HEK293T (cell line): ENCODE measurements around the gene PYGB.

ENCODE experiments used
- BHLHE40 ChIP-seq: fragments of 450-650 bp; IDR thresholded peaks from 2 replicates; pipeline ENCODE4 v1.6.1; 2016; ENCODE audit warnings: mild to moderate bottlenecking, moderate library complexity, borderline replicate concordance
- CTBP1 ChIP-seq: fragments of 450-650 bp; IDR thresholded peaks from 2 replicates; pipeline ENCODE4 v1.6.1; 2016; ENCODE audit warnings: borderline replicate concordance
- ELF4 ChIP-seq: fragments of 450-650 bp; IDR thresholded peaks from 2 replicates; pipeline ENCODE4 v1.6.1; 2017; ENCODE audit warnings: antibody characterized with exemption
- FOXM1 ChIP-seq: fragments of 450-650 bp; IDR thresholded peaks from 2 replicates; pipeline ENCODE4 v1.6.1; 2017; ENCODE audit warnings: mild to moderate bottlenecking, borderline replicate concordance
- HDGF ChIP-seq: fragments of 450-650 bp; IDR thresholded peaks from 2 replicates; pipeline ENCODE4 v1.6.1; 2017; ENCODE audit warnings: antibody characterized with exemption, borderline replicate concordance
- L3MBTL2 ChIP-seq: fragments of 450-650 bp; conservative IDR thresholded peaks from 2 replicates; pipeline ENCODE4 v1.6.1; 2016; ENCODE audit warnings: mild to moderate bottlenecking
- LEF1 ChIP-seq: fragments of 450-650 bp; IDR thresholded peaks from 2 replicates; pipeline ENCODE4 v1.6.1; 2017; ENCODE audit warnings: mild to moderate bottlenecking, borderline replicate concordance
- NFRKB ChIP-seq: fragments of 450-650 bp; IDR thresholded peaks from 2 replicates; pipeline ENCODE4 v1.6.1; 2016; ENCODE audit warnings: mild to moderate bottlenecking, moderate library complexity
- PKNOX1 ChIP-seq: fragments of 450-650 bp; IDR thresholded peaks from 2 replicates; pipeline ENCODE4 v1.6.1; 2016
- SP1 ChIP-seq: fragments of 450-650 bp; IDR thresholded peaks from 2 replicates; pipeline ENCODE4 v1.6.1; 2017
- ZNF384 ChIP-seq: fragments of 450-650 bp; IDR thresholded peaks from 2 replicates; pipeline ENCODE4 v1.6.1; 2016

GRCh38 chr20:25246182-25246999 is 1.5 kb upstream of the PYGB start:
- TF ChIP-seq ZNF384: no peak
- no peak for TF ChIP-seq SP1
- TF ChIP-seq BHLHE40: no peak
- no peak for TF ChIP-seq ELF4
- no peak for TF ChIP-seq NFRKB
- TF ChIP-seq L3MBTL2: no peak
- TF ChIP-seq FOXM1: no peak
- TF ChIP-seq HDGF: no peak
- no peak for TF ChIP-seq LEF1
- no peak for TF ChIP-seq CTBP1
- TF ChIP-seq PKNOX1: no peak
